Eye (tissue), 1 donor: ENCODE measurements around the gene RNF19B.

Experiments used
- DNase-seq: peaks from one replicate; pipeline ENCODE4 v3.0.0-alpha.2; 2015

Gene RNF19B

DNA sequence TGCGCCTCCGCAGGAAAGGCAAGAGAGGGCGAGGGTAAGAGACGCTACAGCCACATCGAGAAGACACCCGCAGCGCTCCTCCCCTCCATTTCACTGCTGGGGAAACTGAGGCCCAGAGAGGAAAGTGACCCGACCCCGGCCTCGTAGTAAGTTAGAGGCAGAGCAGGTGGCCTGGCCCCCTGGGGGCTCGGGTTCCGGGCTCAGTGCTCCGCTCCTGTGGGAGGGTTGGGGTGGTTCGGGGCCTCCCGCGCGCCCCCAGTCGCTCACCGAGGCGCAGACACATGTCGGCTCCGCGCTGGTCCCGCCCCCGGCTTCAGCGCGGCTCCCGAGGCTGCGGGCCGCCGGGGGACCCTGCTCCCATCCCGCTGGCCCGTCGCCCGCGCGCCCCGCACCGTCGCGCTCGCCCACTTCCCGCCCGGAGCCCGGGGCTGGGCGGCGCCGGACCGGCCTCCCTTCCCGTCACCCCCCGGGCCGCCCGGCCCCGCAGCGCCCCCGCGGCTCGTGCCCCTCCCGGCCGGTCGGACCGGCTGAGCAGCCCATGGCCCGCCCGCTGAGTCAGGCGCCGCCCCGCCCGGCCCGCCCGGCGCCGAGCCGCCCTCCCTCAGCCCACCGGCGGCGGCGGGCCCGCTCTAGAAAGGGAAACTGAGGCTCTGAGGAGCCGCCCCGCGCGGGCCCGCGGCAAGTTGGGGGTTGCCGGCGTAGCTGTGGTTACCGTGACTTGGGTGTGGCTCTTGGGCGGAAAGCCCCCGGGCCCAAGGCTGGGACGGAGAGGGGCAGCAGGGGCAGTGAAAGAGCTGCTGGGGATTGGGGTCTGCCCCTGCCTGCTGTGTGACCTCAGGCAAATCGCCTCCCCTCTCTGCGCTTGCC is 63.4 kb downstream of the RNF19B start, which contains the start of gene TMEM54:
Gene TMEM54, minus strand, starts transcription at position 434 of the 867 bp plus-strand sequence. Its CDS starts 151 bp downstream, at position 283.
- DNase-seq, result no peak

DNA sequence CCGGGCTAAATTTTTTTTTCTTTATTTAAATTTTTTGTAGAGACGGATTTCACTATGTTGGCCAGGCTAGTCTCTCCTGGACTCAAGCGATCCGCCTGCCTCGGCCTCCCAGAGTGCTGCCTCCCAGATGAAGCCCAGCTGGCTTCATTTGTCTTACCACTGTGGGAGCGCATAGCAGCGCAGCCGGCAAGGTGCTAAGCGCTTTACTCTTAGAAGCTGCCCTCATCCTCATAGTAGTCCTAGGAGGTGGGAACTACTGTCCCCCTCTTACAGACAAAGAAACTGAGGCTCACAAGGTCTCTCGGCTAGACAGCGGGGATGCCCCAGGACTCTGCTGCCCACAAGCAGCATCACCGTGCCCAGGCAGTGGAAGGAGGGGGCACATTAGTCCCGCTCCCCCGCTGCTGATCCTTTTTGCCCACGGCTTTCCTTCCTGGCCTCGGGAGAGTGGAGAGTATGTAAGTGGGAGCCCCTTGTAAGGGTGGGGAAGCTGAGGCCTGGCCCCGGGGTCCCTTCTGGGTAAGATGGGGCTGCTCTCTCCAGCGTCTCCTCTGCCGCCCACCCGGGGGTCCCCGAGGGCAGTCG is 64.1 kb downstream of the RNF19B start:
- no peak for DNase-seq

DNA sequence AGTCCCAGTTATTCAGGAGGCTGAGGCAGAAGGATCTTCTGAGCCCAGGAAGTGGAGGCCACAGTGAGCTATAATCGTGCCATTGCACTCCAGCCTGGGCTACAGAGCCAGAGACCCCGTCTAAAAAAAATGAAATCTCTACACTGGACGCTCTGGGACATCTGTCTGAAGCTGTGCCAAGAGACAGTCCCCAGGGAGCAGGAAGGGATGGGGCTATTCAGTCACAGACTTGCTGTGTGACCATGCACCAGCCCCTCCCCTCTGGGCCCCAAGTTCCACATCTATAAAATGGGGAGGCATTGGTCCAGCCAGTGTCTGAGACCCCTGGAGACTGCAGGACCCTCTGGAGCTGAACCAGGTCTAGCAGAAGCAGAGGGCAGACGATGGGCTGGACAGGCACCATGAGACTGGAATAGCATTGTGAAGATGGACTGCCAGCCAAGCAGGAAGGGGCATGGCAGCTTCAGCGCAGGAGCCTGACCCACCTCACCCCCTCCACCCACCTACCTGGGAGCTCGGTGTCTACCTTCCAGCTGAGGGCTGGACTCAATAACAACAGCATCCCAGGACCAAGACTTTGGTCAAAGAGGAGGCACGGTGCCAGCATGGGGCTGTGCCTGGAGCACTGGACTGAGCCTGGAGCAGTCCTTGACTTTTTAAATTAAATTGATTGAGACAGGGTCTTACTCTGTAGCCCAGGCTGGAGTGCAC is 64.9 kb downstream of the RNF19B start:
- no peak for DNase-seq

DNA sequence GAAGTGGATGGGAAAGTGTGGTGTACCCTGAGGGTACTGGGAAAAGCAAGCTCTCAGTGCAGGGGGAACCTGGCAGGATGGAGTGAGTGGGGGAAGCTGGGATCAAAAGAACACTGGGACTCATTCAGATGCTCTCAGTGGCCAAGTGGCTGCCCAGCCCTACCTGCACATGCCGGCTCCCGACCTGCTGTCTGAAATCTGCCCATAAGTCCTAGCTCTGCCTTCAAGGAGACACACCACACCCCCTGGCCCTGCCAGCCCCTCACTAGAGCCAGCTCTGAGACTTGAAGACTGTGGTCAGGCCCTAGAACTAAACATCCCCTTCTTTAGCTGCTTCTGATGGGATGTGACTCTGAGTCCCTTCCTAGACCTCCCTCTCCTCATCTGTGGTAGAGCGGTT is 65.7 kb downstream of the RNF19B start:
- no peak for DNase-seq

DNA sequence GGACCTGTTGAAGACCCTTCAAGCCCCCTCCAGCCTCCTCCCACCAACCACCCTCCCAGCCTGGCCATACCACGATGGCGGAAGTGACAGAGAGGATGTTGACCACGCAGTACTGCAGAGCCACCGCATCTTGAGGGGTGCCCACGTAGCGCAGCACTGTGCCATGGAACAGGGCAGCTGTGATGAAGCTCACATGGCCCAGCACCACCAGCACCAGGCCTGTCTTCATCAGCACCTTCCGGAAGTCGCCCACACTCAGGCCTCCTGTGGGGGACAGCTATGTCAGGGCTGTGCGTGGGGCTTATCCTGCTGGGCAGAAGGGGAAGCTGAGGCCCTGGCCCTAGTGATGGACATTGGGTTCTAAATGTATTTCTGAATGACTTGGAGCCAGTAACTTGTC is 66.6 kb downstream of the RNF19B start:
- no peak for DNase-seq

DNA sequence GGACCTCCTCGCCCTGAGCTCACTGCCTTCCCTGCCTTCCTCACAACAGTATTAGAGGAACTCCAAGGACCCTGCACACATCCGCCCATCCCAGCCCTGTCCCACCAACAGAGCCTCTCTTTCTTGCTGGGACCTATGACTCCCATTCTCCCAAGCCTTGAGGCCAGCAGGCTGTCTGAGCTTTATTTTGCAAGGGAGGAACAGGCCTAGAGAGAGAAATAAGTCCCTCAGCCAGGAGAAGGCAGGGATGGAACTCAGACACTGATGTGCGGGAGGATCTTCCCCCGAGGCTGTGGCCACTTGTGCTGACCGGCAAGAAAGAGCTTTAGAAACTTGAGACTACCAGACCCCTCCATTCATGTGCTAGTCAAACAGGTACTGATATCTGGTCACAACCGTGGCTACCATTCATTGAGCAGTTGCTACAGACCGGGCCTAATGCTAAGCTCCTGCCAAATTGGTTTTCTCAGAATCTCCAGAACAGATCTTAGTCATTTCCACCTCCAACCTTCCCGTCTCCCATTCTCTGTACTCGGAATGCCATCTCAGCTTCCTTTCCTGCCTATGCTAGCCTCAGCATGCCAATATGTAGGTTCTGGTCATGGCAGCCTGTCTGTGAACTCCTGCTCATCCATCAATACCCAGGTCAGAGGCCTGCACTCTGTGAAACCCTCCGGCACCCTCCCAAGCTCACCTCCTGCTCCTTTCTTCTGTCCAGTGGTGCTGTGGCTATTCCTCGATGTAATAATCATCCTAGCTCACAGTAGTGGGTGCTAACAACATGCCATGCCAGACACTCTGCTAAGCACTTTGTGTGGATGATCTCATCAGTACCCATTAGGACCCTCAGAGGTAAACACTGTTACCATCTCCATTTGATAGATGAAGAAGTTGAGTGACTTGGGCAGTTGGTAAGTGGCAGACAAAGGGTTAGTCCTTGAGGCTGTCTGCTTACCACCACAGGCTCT is 67.2 kb downstream of the RNF19B start:
- no peak for DNase-seq

DNA sequence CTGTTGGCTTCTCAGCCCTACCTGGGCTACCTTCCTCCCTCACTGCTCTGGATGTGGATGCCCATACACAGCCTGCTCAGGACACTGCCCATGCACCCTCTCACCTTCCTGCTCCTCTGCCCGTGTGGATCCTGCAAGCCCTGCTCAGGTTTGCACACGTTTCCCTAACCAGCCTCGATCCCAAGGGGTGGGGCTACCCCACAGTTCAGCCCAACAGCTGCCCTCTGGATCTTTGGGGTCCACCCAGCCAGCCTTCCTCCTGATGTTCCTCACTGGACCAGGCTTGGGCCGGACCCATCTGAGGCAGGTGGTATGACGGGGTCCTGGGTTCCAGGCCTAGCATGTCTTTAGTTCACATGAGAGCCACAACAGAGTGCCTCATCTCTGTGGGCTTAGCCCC is 68.2 kb downstream of the RNF19B start:
- no peak for DNase-seq

DNA sequence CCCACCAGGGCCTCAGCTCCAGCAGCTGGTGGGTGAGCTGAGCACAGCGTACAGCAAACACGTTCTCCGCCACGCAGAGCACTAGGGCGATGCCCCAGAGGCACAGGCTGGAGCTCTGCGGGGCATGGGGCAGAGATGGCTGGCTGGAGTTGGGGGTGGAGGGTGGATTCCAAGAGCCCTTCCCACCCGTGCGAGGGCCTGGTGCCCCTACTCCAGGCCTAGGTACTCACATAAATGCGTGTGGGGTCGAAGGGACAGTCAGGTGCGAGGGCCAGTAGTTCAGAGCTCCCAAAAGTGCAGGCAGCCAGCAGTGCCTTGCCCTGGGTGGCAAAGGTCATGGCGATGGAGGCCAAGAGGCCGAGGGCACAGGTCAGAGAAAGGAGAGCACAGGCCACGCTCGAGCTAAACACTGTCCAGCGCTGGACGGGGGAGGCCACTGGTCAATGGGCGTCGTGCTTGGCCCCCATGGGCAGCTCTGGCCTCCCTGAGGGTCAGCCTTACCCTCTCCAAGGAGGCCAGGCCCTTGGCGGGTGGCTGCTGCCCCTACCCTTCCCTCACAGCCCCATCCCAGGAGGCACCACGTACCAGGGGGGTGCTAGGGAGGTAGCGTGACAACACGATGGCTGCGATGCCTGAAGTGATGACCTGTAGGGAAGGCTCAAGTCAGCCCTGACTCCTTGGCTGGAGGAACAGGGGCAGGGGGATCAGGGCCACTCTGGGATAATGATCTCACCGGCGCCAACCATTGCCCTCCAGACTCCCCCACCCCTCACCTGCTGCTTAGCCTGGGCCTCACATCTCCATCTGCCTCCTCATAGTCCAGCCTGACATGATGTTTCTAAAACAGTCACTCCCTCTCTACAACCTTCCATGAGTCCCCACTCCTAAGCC is 69.0 kb downstream of the RNF19B start:
- DNase-seq, result no peak

DNA sequence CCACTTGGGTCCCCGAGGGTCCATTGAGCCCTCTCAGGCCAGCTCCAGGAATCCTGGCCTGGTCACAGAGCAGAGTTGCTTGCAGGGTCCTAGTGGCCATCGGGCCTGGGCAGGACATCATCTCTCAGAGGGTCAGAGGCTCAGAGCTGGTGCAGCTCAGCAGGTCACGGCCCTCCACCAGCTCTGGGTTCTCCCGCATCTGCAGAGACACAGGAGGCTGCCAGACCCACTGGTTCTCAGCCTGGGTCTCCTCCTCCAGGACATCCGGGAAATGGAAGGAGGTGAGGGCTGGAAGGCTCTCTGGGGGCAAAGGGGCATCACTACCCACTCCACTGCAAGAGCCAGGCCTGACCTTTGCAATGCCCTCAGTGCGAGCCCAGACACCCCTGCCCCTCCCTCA is 69.9 kb downstream of the RNF19B start:
- DNase-seq, result no peak

DNA sequence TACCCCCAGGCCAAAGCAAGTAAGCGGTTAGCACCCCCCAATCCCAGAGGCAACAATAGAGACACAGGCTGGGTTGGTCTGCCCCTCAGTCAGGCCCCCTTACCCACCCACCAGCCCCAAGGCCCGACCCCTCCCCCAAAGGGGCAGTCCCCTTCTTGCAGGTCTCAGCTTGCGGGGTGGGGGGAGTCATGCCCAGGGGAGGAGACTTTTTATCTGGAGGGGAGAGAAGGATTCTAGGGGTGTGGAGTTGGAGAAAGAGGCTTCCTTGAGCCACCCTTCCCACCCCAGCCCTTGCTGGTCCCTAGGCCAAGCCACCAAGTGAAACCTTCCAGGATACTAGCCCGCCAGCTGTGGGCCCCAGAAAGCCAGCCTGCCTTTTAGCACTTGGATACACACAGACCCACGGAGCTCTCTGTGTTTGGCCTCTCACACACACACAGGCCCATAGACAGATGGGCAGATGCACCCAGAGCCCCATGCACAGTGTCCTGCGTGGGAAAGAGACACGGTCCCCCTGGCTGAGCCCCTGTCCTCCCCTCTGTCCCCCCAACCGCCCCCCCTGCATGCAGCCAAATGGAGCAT is 70.5 kb downstream of the RNF19B start:
- peak; percentile 67 for DNase-seq

DNA sequence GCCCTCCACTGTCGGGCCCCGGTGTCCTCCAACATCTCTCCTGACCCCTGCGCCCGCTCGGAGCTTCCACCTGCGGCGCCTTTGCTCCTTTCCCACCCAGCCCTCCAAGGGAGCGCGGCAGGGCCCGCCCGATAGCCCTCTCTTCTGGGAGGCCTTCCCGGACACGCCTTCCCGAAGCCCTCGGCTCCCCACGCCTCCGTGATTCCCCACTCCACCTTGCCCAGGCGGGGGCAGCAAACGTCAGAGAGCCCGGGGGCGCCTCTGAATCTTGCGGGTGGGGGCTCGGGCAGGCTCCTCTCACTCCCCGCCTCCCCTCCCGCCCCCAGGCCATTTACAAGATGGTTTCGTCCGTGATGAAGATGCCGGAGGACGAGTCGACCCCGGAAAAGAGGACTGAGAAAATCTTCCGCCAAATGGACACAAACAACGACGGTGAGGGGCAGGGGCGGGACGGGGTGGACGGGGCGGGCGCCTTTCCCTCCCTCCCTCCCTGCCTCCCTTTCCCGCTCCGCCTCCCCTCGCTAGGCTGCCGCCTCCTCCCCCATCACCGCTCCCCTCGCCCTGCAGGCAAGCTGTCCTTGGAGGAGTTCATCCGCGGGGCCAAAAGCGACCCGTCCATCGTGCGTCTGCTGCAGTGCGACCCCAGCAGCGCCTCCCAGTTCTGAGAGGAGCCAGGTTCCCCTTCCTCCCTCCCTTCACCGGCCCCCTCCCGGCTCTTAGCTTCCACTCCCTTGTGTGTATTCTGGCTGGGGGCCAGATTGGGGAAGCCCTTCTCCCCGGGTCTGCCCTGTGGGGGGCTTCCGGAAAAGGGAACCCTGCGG is 71.2 kb downstream of the RNF19B start:
- peak; percentile 84 for DNase-seq

DNA sequence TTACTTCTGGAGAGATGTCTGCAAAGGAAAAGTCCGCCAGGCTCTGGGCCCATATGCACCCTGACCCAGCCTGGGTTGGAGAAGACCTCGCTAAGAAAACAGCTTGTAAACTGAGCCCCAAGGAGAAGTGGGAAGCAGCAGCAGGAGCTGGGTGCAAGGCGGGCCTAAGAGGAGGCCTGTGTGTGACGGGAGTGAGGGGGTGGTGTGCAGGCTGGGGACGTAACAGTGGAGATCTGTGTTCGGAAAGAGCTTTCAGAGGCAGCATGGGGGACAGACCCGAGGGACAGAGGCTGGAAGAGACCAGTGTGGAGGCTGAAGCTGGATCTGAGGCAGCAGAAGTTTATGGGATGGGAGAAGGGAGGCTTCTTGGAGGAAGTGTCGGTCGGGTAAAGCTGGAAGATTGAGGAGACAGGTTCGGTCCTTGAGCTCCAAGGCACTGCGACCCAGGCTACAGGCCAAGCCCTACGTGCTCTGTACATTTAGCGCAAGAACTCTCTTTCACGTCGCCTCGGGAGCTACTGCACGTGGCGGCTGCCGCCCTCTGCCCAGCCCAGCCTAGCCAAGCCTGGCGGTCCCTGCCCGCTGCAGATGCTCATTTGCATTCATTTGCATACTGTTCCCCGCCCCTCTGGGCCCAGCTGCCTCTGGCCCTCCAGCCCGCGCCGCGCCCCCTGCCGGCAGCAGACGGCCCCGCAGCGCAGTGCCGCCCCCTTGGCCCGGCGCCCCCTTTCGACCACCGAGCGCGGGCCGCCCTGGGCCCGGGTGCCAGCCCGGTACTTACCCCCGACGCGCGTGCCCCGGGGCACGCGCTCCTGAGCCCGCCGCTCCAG is 72.0 kb downstream of the RNF19B start:
- peak; percentile 78 for DNase-seq

DNA sequence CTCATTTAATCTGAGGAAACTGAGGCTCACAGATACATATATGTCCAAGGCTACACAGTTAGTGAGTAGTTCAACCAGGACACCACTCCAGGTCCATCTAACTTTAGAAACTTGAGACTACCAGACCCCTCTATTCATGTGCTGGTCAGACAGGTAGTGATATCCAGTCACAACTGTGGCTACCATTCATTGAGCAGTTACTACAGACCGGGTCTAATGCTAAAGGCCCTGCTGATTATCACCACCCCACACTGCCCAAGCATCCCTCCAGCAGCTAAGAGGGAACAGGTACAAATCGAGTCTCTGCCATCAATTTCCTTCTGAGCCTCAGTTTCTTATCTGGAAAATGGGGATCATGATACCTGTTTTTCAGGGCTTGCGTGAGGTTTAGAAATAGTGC is 73.0 kb downstream of the RNF19B start:
- peak; percentile 0 for DNase-seq

DNA sequence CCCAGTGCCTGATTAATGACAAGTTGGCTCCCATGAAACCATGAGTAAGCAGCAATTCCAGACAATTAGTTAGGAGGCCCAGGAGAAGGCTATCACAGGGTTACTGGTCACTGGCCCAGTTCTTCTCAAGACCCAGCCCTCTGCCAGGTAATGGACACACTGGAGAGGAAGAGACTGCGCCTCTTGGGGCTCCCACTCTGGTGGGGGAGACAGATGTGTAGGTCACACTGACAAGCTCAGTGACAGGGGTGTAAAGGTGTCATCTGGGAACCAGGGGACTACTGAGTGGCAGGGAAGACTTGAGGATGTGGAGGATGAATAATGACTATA is 73.4 kb downstream of the RNF19B start:
- DNase-seq, result no peak

DNA sequence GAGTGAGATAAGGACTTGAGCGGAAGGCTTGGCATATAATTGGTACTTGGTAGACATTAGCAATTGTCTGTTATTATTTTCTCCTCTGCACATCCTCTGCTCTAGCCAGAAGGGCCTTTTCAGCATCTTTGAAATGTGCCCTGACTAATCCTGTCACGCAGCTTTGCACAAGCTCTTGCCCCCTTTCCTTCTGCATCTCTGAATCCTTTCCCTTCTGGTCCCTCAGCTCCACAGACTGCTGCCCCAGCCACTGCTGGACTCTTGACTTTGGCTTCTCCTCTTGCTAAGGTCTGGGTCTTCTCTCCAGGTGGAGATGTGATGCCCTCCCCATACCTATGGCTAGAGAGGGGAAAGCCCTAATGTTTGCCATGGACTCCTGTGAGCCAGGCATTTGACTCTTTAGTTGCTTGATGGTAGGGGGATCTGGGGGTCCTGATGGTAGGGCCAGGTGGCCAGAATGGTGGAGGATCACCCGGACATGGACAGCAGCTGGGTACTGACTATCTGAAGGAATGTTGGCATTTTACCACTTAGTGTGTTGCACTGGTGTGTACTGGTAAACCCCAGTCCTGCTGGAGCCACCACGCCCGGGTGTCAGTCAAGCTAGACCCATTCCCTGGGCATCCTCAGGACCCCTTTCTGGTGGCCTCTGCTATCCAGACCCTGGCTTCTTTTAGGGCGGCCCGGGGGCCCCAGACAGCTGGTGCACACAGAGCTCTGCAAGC is 73.9 kb downstream of the RNF19B start:
- no peak for DNase-seq

DNA sequence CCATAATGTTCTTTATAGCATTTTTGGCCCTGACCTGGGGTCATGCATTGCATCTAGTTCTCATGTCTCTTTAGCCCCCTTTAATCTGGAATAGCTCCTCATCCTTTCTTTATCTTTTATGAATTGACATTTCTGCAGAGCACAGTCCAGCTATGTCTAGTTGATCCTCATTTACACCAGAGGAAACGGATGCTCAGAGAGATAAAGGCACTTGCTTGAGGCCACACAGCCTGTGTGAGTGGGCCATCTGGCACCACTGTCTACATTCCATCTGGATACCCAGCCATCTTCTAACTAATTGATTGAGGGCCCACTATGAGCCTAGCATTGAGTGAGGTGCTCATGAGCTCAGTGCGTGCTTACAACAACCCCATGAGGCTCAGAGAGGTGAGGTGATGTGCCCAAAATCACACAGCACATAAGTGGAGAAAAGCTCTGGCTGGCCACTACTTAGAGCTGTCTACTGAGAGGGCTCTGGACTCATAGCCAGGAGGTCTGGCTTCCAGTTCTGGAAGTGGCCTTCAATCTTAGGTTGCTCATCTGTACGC is 74.8 kb downstream of the RNF19B start:
- DNase-seq, result no peak

DNA sequence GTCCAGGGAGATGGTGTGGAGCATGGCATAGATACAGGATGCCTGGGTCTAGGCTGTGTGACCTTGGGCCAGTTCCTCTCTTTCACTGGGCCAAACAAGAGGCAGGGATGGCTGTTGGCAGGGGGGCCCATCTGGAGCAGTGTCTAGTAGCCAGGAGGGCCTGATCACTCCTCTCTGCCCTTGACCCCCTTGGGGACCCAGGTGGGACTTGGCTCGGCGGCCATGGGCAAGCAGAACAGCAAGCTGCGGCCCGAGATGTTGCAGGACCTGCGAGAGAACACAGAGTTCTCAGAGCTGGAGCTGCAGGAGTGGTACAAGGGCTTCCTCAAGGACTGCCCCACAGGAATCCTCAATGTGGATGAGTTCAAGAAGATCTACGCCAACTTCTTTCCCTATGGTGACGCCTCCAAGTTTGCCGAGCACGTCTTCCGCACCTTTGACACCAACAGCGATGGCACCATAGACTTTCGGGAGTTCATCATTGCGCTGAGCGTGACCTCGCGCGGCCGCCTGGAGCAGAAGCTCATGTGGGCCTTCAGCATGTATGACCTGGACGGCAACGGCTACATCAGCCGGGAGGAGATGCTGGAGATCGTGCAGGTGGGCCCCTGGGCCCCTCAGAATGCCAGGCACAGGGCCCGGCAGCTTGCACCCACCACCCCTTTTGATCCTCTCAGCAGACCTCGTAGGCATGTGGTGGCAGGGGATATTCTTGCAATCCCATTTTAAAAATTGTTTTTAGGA is 75.8 kb downstream of the RNF19B start:
- DNase-seq, result no peak

DNA sequence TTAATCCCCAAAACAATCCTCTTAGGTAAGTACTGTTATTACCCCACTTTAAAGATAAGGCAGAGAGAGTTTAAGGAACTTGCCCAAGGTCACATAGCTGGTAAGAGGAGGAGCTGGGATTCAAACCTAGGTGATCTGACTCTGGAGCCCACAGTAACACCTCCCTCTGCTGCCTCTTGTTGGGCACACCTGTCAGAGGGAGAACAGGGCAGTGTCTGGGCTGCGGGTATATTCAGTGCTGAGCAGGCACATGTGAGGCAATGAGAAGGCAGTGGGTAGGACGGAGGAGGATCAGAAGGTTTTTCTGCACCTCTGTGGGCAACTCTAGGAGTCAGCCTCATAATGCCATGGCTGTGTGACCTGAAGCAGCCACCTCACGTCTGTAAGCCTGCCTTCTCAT is 76.5 kb downstream of the RNF19B start:
- DNase-seq, result no peak
